GM23338 (cell line): Measurements from ENCODE around the gene ZSWIM3. TPM values are rescaled to one million over a fixed set of nuclear protein-coding genes. Genes with fewer than 3 reads are reported as not detected.

Source experiments
- ATAC-seq: fragments of 200-7000 bp; cut with Tn5 transposase; 3 replicates; pipeline ENCODE4 v1.9.1; 2020
- DNase-seq: peaks from one replicate; pipeline ENCODE4 v3.0.0-alpha.2; 2015; ENCODE audit warnings: low spot score
- H2AFZ ChIP-seq: fragments of 200-600 bp; sonication (generic); 2 replicates; pipeline ENCODE4 v1.8.0; 2016; ENCODE audit warnings: antibody characterized with exemption, mild to moderate bottlenecking, moderate library complexity
- H3F3A ChIP-seq: fragments of 200-600 bp; sonication (generic); replicated peaks from 2 replicates; pipeline ENCODE4 v1.8.0; 2017; ENCODE audit warnings: antibody characterized with exemption, mixed run types, low read depth
- H3K27ac ChIP-seq: fragments of 200-600 bp; sonication (generic); 2 replicates; pipeline ENCODE4 v1.6.1; 2016; ENCODE audit warnings: low read depth
- H3K27me3 ChIP-seq: fragments of 200-600 bp; sonication (generic); 2 replicates; pipeline ENCODE4 v1.8.0; 2016; ENCODE audit warnings: mild to moderate bottlenecking, mixed run types, moderate library complexity; ENCODE audit not compliant: insufficient read depth
- H3K36me3 ChIP-seq: fragments of 200-600 bp; sonication (generic); 2 replicates; pipeline ENCODE4 v1.8.0; 2016; ENCODE audit warnings: mild to moderate bottlenecking; ENCODE audit not compliant: insufficient read depth
- H3K4me1 ChIP-seq: fragments of 200-600 bp; sonication (generic); 2 replicates; pipeline ENCODE4 v1.8.0; 2016; ENCODE audit warnings: mild to moderate bottlenecking, moderate library complexity; ENCODE audit not compliant: insufficient read depth
- H3K4me2 ChIP-seq: fragments of 200-600 bp; sonication (generic); 2 replicates; pipeline ENCODE4 v1.7.1; 2017; ENCODE audit warnings: mixed run types
- H3K4me3 ChIP-seq: fragments of 200-600 bp; sonication (generic); 2 replicates; pipeline ENCODE4 v1.6.1; 2016; ENCODE audit warnings: mixed run types
- H3K79me2 ChIP-seq: fragments of 200-600 bp; sonication (generic); replicated peaks from 2 replicates; pipeline ENCODE4 v1.8.0; 2017; ENCODE audit warnings: mild to moderate bottlenecking; ENCODE audit not compliant: insufficient read depth
- H3K9me2 ChIP-seq: fragments of 200-600 bp; sonication (generic); 2 replicates; pipeline ENCODE4 v1.8.0; 2017; ENCODE audit not compliant: insufficient read depth
- H4K20me1 ChIP-seq: fragments of 200-600 bp; sonication (generic); replicated peaks from 2 replicates; pipeline ENCODE4 v1.8.0; 2017; ENCODE audit warnings: mild to moderate bottlenecking; ENCODE audit not compliant: insufficient read depth
- H3K27ac Mint-ChIP-seq: 2 replicates; pipeline ENCODE4 v1.8.0; 2020; ENCODE audit warnings: inconsistent platforms, mild to moderate bottlenecking, moderate library complexity, mixed read lengths
- H3K27me3 Mint-ChIP-seq: 3 replicates; pipeline ENCODE4 v1.8.0; 2022; ENCODE audit warnings: low read depth, mild to moderate bottlenecking, moderate library complexity, mixed read lengths, inconsistent platforms; ENCODE audit not compliant: insufficient read depth, poor library complexity
- H3K36me3 Mint-ChIP-seq: 3 replicates; pipeline ENCODE4 v1.8.0; 2021; ENCODE audit warnings: low read depth, mild to moderate bottlenecking, inconsistent platforms, moderate library complexity, mixed read lengths
- H3K4me1 Mint-ChIP-seq: 3 replicates; pipeline ENCODE4 v1.8.0; 2020; ENCODE audit warnings: mild to moderate bottlenecking, inconsistent platforms, mixed read lengths
- H3K4me3 Mint-ChIP-seq: 3 replicates; pipeline ENCODE4 v1.8.0; 2021; ENCODE audit warnings: moderate library complexity, mild to moderate bottlenecking, inconsistent platforms, mixed read lengths
- H3K9me3 Mint-ChIP-seq: 3 replicates; pipeline ENCODE4 v1.8.0; 2020; ENCODE audit warnings: moderate library complexity, mild to moderate bottlenecking, inconsistent platforms, mixed read lengths
- CREB1 ChIP-seq: fragments of 250-450 bp; sonication (Bioruptor Pico); IDR thresholded peaks from 2 replicates; pipeline ENCODE4 v1.5.0; 2020; ENCODE audit warnings: low read depth, mild to moderate bottlenecking, moderate library complexity
- CTCF ChIP-seq, 2 experiments: fragments of 200-600 bp in 1 of 2; sonication (generic) in 1 of 2; conservative IDR thresholded peaks; 2 replicates each; pipeline versions ENCODE4 v1.5.1 to v1.6.1; 2016 to 2017; ENCODE audit warnings: antibody characterized with exemption in 2 of 2, low read depth in 2 of 2, mild to moderate bottlenecking in 2 of 2, moderate library complexity in 1 of 2
- POLR2AphosphoS5 ChIP-seq: IDR thresholded peaks from 2 replicates; pipeline ENCODE4 v1.6.1; 2016; ENCODE audit warnings: antibody characterized with exemption, low read depth
- ZNF114 ChIP-seq: fragments of 250-450 bp; sonication (Bioruptor Pico); IDR thresholded peaks from 2 replicates; pipeline ENCODE4 v1.5.0; 2020; ENCODE audit warnings: mild to moderate bottlenecking, moderate library complexity
- ZNF462 ChIP-seq: fragments of 250-450 bp; sonication (Bioruptor Pico); IDR thresholded peaks from 2 replicates; pipeline ENCODE4 v1.5.0; 2020; ENCODE audit warnings: mild to moderate bottlenecking, moderate library complexity
- long read RNA-seq: library from polyadenylated mRNA; unstranded; transcript quantifications from one replicate; pipeline ENCODE4 v2.0.0, GENCODE V29; 2020; ENCODE audit not compliant: unreplicated experiment
- polyA plus RNA-seq: library from polyadenylated mRNA; unstranded; fragments of >200 nt; fragmentation: Nextera tagmentation; extraction: Ambion mirVana; gene quantifications from 2 replicates; pipeline ENCODE4 v1.2.1, GENCODE V29; 2016
- total RNA-seq: library from RNA; depleted of rRNA; stranded (reverse); fragments of >200 nt; shearing (Covaris generic); gene quantifications from 2 replicates; pipeline ENCODE4 v1.2.3, GENCODE V29; 2014; rRNA removed

Gene ZSWIM3
- total RNA-seq = 7.5 and 8.2 TPM in 2 replicates
- 2.0 and 3.0 TPM in 2 replicates for polyA plus RNA-seq
- long read RNA-seq, partial matches to known transcripts = 0 of 4 reads
- long read RNA-seq, other reads (novel, unspliced or antisense) = 0 of 4 reads

- peak; percentile 89 for ATAC-seq
- peaks cover 13% of the 10 kb centered on the region for H3K36me3 Mint-ChIP-seq
- Histone ChIP-seq H3K27me3 (no peaks in the 10 kb centered on the region), H2AFZ (no peak within 1 kb of the TSS), H3F3A (no peaks in the 10 kb centered on the region), H3K4me1 (peaks cover 43% of the 10 kb centered on the region), H3K79me2 (peaks cover 33% of the 10 kb centered on the region), H3K4me2 (peak within 1 kb of the TSS; percentile 75), H3K36me3 (0 out of 2 replicates have a peak, but pooled peaks cover 3% of the 10 kb centered on the region), H3K27ac (peak within 1 kb of the TSS; percentile 78), H3K9me2 (no peaks in the 10 kb centered on the region), H3K4me3 (peak within 1 kb of the TSS; percentile 63), H4K20me1 (no peaks in the 10 kb centered on the region)
- peak within 1 kb of the TSS; percentile 94 for H3K4me3 Mint-ChIP-seq
- H3K9me3 Mint-ChIP-seq = no peaks in the 10 kb centered on the region
- H3K27ac Mint-ChIP-seq = peak within 1 kb of the TSS; percentile 95
- DNase-seq = peak; percentile 100
- H3K27me3 Mint-ChIP-seq = peaks cover 8% of the 10 kb centered on the region
- peaks cover 56% of the 10 kb centered on the region for H3K4me1 Mint-ChIP-seq
- peak; percentile 82 for TF ChIP-seq CREB1 (CRISPR knock-in tag)
- TF ChIP-seq POLR2AphosphoS5 = peak; percentile 73
- 0 out of 2 replicates have a peak, but pooled peaks have one; percentile 13 for TF ChIP-seq ZNF462 (CRISPR knock-in tag)
- TF ChIP-seq CTCF (conservative IDR thresholded peaks at IDR 0.05; ENCODE audit: low read depth in 2 of 2) = no peak
- no peak for TF ChIP-seq ZNF114 (CRISPR knock-in tag)
These were observed at the start of gene ZSWIM3, which contains the start of gene ACOT8 for GRCh38 chr20:45857114-45857881. TSS of gene ZSWIM3 (plus strand) at chr20:45857614. CDS start at chr20:45857826, 212 bp downstream. TSS of gene ACOT8 (minus strand) at chr20:45857392. CDS start at chr20:45857315, 77 bp downstream.
